GM23338 (cell line): ENCODE results near the gene DDX20. TPM values are rescaled to one million over a fixed set of nuclear protein-coding genes. Genes with fewer than 3 reads are reported as not detected.

Source experiments
- ATAC-seq: fragments of 200-7000 bp; cut with Tn5 transposase; 3 replicates; pipeline ENCODE4 v1.9.1; 2020
- DNase-seq: peaks from one replicate; pipeline ENCODE4 v3.0.0-alpha.2; 2015; ENCODE audit warnings: low spot score
- H2AFZ ChIP-seq: fragments of 200-600 bp; sonication (generic); 2 replicates; pipeline ENCODE4 v1.8.0; 2016; ENCODE audit warnings: antibody characterized with exemption, mild to moderate bottlenecking, moderate library complexity
- H3F3A ChIP-seq: fragments of 200-600 bp; sonication (generic); replicated peaks from 2 replicates; pipeline ENCODE4 v1.8.0; 2017; ENCODE audit warnings: antibody characterized with exemption, mixed run types, low read depth
- H3K27ac ChIP-seq: fragments of 200-600 bp; sonication (generic); 2 replicates; pipeline ENCODE4 v1.6.1; 2016; ENCODE audit warnings: low read depth
- H3K27me3 ChIP-seq: fragments of 200-600 bp; sonication (generic); 2 replicates; pipeline ENCODE4 v1.8.0; 2016; ENCODE audit warnings: mild to moderate bottlenecking, mixed run types, moderate library complexity; ENCODE audit not compliant: insufficient read depth
- H3K36me3 ChIP-seq: fragments of 200-600 bp; sonication (generic); 2 replicates; pipeline ENCODE4 v1.8.0; 2016; ENCODE audit warnings: mild to moderate bottlenecking; ENCODE audit not compliant: insufficient read depth
- H3K4me1 ChIP-seq: fragments of 200-600 bp; sonication (generic); 2 replicates; pipeline ENCODE4 v1.8.0; 2016; ENCODE audit warnings: mild to moderate bottlenecking, moderate library complexity; ENCODE audit not compliant: insufficient read depth
- H3K4me2 ChIP-seq: fragments of 200-600 bp; sonication (generic); 2 replicates; pipeline ENCODE4 v1.7.1; 2017; ENCODE audit warnings: mixed run types
- H3K4me3 ChIP-seq: fragments of 200-600 bp; sonication (generic); 2 replicates; pipeline ENCODE4 v1.6.1; 2016; ENCODE audit warnings: mixed run types
- H3K79me2 ChIP-seq: fragments of 200-600 bp; sonication (generic); replicated peaks from 2 replicates; pipeline ENCODE4 v1.8.0; 2017; ENCODE audit warnings: mild to moderate bottlenecking; ENCODE audit not compliant: insufficient read depth
- H3K9me2 ChIP-seq: fragments of 200-600 bp; sonication (generic); 2 replicates; pipeline ENCODE4 v1.8.0; 2017; ENCODE audit not compliant: insufficient read depth
- H4K20me1 ChIP-seq: fragments of 200-600 bp; sonication (generic); replicated peaks from 2 replicates; pipeline ENCODE4 v1.8.0; 2017; ENCODE audit warnings: mild to moderate bottlenecking; ENCODE audit not compliant: insufficient read depth
- H3K27ac Mint-ChIP-seq: 2 replicates; pipeline ENCODE4 v1.8.0; 2020; ENCODE audit warnings: inconsistent platforms, mild to moderate bottlenecking, moderate library complexity, mixed read lengths
- H3K27me3 Mint-ChIP-seq: 3 replicates; pipeline ENCODE4 v1.8.0; 2022; ENCODE audit warnings: low read depth, mild to moderate bottlenecking, moderate library complexity, mixed read lengths, inconsistent platforms; ENCODE audit not compliant: insufficient read depth, poor library complexity
- H3K36me3 Mint-ChIP-seq: 3 replicates; pipeline ENCODE4 v1.8.0; 2021; ENCODE audit warnings: low read depth, mild to moderate bottlenecking, inconsistent platforms, moderate library complexity, mixed read lengths
- H3K4me1 Mint-ChIP-seq: 3 replicates; pipeline ENCODE4 v1.8.0; 2020; ENCODE audit warnings: mild to moderate bottlenecking, inconsistent platforms, mixed read lengths
- H3K4me3 Mint-ChIP-seq: 3 replicates; pipeline ENCODE4 v1.8.0; 2021; ENCODE audit warnings: moderate library complexity, mild to moderate bottlenecking, inconsistent platforms, mixed read lengths
- H3K9me3 Mint-ChIP-seq: 3 replicates; pipeline ENCODE4 v1.8.0; 2020; ENCODE audit warnings: moderate library complexity, mild to moderate bottlenecking, inconsistent platforms, mixed read lengths
- CREB1 ChIP-seq: fragments of 250-450 bp; sonication (Bioruptor Pico); IDR thresholded peaks from 2 replicates; pipeline ENCODE4 v1.5.0; 2020; ENCODE audit warnings: low read depth, mild to moderate bottlenecking, moderate library complexity
- EZH2 ChIP-seq: fragments of 200-600 bp; sonication (generic); IDR thresholded peaks from one replicate; pipeline ENCODE4 v1.8.0; 2017; ENCODE audit warnings: antibody characterized with exemption, mild to moderate bottlenecking, low read depth; ENCODE audit not compliant: unreplicated experiment
- EZH2phosphoT487 ChIP-seq: fragments of 200-600 bp; sonication (generic); IDR thresholded peaks from one replicate; pipeline ENCODE4 v1.8.1; 2018; ENCODE audit warnings: antibody characterized with exemption; ENCODE audit not compliant: unreplicated experiment
- JUNB ChIP-seq: IDR thresholded peaks from one replicate; pipeline ENCODE4 v1.6.1; 2016; ENCODE audit warnings: antibody characterized with exemption; ENCODE audit not compliant: unreplicated experiment
- NANOG ChIP-seq: IDR thresholded peaks from 2 replicates; pipeline ENCODE4 v1.6.1; 2016; ENCODE audit warnings: antibody characterized with exemption, borderline replicate concordance
- POLR2AphosphoS5 ChIP-seq: IDR thresholded peaks from 2 replicates; pipeline ENCODE4 v1.6.1; 2016; ENCODE audit warnings: antibody characterized with exemption, low read depth
- STAT1 ChIP-seq: IDR thresholded peaks from one replicate; pipeline ENCODE4 v1.6.1; 2016; ENCODE audit warnings: antibody characterized with exemption; ENCODE audit not compliant: unreplicated experiment
- ZNF114 ChIP-seq: fragments of 250-450 bp; sonication (Bioruptor Pico); IDR thresholded peaks from 2 replicates; pipeline ENCODE4 v1.5.0; 2020; ENCODE audit warnings: mild to moderate bottlenecking, moderate library complexity
- ZNF331 ChIP-seq: fragments of 250-450 bp; sonication (Bioruptor Pico); IDR thresholded peaks from 2 replicates; pipeline ENCODE4 v1.5.0; 2020; ENCODE audit warnings: low read depth, mild to moderate bottlenecking, moderate library complexity
- polyA plus RNA-seq: library from polyadenylated mRNA; unstranded; fragments of >200 nt; fragmentation: Nextera tagmentation; extraction: Ambion mirVana; gene quantifications from 2 replicates; pipeline ENCODE4 v1.2.1, GENCODE V29; 2016
- total RNA-seq: library from RNA; depleted of rRNA; stranded (reverse); fragments of >200 nt; shearing (Covaris generic); gene quantifications from 2 replicates; pipeline ENCODE4 v1.2.3, GENCODE V29; 2014
- TF ChIP-seq, protein P1 (sequence below): fragments of 250-450 bp; sonication (Bioruptor Pico); IDR thresholded peaks from 2 replicates; pipeline ENCODE4 v1.5.0; 2020; ENCODE audit warnings: mild to moderate bottlenecking, moderate library complexity
- TF ChIP-seq, protein P2 (sequence below): IDR thresholded peaks from 2 replicates; pipeline ENCODE4 v1.6.1; 2016; ENCODE audit warnings: antibody characterized with exemption
- TF ChIP-seq, protein P3 (sequence below): IDR thresholded peaks from one replicate; pipeline ENCODE4 v1.6.1; 2018; ENCODE audit warnings: antibody characterized with exemption; ENCODE audit not compliant: unreplicated experiment
- TF ChIP-seq, protein P4 (sequence below), 2 experiments: fragments of 200-600 bp in 1 of 2; sonication (generic) in 1 of 2; conservative IDR thresholded peaks; 2 replicates each; pipeline versions ENCODE4 v1.5.1 to v1.6.1; 2016 to 2017; ENCODE audit warnings: antibody characterized with exemption in 2 of 2, low read depth in 2 of 2, mild to moderate bottlenecking in 2 of 2, moderate library complexity in 1 of 2

DDX20 gene
- total and polyA plus RNA-seq, 2 experiments from 2014 or later: 11.9 to 54.4 TPM

DNA sequence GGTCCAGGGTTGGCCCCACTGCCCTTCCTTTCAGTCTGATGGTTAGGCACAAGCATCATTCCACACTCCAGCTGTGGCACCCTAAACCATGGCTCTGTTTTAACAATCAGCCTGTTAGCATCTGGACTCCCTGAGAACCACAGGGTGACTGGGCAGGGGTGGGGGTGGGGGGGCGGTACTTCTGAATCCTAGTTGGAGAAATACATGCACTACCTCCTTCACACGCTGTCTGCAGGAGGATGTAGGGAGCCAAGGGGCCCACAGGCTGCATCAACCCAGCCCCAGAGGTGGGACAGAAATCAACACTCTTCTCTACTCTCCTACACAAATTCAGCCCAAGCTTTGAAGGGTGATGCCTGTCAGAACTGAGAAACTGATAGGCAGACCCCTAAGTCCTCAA is 23.8 kb downstream of the DDX20 start:
- H3K4me2 ChIP-seq: no peak overlapping the region
- H3K4me3 ChIP-seq: no peak overlapping the region
- H3K79me2 ChIP-seq: no peaks in the 10 kb centered on the region
- no peak overlapping the region for H2AFZ ChIP-seq
- H4K20me1 ChIP-seq: no peaks in the 10 kb centered on the region
- ATAC-seq (no peak), DNase-seq (no peak)
- Mint-ChIP-seq H3K27ac (no peak overlapping the region), H3K4me3 (no peak overlapping the region), H3K27me3 (peaks cover 1% of the 10 kb centered on the region), H3K4me1 (peaks cover 25% of the 10 kb centered on the region; the same call in 2 of the 3 replicates), H3K9me3 (no peaks in the 10 kb centered on the region; the same call in 1 of the 3 replicates), H3K36me3 (no peaks in the 10 kb centered on the region)
- no peaks in the 10 kb centered on the region for H3K36me3 ChIP-seq
- no peak overlapping the region for H3K27ac ChIP-seq
- peaks cover 3% of the 10 kb centered on the region; the same call in 1 of the 2 replicates for H3K4me1 ChIP-seq
- no peaks in the 10 kb centered on the region for H3F3A ChIP-seq
- H3K9me2 ChIP-seq: peaks cover 15% of the 10 kb centered on the region
- no peaks in the 10 kb centered on the region for H3K27me3 ChIP-seq
- TF ChIP-seq, protein P1, sequence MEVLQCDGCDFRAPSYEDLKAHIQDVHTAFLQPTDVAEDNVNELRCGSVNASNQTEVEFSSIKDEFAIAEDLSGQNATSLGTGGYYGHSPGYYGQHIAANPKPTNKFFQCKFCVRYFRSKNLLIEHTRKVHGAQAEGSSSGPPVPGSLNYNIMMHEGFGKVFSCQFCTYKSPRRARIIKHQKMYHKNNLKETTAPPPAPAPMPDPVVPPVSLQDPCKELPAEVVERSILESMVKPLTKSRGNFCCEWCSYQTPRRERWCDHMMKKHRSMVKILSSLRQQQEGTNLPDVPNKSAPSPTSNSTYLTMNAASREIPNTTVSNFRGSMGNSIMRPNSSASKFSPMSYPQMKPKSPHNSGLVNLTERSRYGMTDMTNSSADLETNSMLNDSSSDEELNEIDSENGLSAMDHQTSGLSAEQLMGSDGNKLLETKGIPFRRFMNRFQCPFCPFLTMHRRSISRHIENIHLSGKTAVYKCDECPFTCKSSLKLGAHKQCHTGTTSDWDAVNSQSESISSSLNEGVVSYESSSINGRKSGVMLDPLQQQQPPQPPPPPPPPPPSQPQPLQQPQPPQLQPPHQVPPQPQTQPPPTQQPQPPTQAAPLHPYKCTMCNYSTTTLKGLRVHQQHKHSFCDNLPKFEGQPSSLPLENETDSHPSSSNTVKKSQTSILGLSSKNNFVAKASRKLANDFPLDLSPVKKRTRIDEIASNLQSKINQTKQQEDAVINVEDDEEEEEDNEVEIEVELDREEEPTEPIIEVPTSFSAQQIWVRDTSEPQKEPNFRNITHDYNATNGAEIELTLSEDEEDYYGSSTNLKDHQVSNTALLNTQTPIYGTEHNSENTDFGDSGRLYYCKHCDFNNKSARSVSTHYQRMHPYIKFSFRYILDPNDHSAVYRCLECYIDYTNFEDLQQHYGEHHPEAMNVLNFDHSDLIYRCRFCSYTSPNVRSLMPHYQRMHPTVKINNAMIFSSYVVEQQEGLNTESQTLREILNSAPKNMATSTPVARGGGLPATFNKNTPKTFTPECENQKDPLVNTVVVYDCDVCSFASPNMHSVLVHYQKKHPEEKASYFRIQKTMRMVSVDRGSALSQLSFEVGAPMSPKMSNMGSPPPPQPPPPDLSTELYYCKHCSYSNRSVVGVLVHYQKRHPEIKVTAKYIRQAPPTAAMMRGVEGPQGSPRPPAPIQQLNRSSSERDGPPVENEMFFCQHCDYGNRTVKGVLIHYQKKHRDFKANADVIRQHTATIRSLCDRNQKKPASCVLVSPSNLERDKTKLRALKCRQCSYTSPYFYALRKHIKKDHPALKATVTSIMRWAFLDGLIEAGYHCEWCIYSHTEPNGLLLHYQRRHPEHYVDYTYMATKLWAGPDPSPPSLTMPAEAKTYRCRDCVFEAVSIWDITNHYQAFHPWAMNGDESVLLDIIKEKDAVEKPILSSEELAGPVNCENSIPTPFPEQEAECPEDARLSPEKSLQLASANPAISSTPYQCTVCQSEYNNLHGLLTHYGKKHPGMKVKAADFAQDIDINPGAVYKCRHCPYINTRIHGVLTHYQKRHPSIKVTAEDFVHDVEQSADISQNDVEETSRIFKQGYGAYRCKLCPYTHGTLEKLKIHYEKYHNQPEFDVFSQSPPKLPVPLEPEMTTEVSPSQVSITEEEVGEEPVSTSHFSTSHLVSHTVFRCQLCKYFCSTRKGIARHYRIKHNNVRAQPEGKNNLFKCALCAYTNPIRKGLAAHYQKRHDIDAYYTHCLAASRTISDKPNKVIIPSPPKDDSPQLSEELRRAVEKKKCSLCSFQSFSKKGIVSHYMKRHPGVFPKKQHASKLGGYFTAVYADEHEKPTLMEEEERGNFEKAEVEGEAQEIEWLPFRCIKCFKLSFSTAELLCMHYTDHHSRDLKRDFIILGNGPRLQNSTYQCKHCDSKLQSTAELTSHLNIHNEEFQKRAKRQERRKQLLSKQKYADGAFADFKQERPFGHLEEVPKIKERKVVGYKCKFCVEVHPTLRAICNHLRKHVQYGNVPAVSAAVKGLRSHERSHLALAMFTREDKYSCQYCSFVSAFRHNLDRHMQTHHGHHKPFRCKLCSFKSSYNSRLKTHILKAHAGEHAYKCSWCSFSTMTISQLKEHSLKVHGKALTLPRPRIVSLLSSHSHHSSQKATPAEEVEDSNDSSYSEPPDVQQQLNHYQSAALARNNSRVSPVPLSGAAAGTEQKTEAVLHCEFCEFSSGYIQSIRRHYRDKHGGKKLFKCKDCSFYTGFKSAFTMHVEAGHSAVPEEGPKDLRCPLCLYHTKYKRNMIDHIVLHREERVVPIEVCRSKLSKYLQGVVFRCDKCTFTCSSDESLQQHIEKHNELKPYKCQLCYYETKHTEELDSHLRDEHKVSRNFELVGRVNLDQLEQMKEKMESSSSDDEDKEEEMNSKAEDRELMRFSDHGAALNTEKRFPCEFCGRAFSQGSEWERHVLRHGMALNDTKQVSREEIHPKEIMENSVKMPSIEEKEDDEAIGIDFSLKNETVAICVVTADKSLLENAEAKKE: no peak
- no peak for TF ChIP-seq POLR2AphosphoS5
- TF ChIP-seq NANOG: no peak
- no peak for TF ChIP-seq JUNB
- TF ChIP-seq CREB1 (CRISPR knock-in tag): no peak
- no peak for TF ChIP-seq EZH2
- no peak for TF ChIP-seq ZNF114 (CRISPR knock-in tag)
- no peak for TF ChIP-seq EZH2phosphoT487
- TF ChIP-seq, protein P2, sequence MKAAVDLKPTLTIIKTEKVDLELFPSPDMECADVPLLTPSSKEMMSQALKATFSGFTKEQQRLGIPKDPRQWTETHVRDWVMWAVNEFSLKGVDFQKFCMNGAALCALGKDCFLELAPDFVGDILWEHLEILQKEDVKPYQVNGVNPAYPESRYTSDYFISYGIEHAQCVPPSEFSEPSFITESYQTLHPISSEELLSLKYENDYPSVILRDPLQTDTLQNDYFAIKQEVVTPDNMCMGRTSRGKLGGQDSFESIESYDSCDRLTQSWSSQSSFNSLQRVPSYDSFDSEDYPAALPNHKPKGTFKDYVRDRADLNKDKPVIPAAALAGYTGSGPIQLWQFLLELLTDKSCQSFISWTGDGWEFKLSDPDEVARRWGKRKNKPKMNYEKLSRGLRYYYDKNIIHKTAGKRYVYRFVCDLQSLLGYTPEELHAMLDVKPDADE: no peak
- TF ChIP-seq, protein P3, sequence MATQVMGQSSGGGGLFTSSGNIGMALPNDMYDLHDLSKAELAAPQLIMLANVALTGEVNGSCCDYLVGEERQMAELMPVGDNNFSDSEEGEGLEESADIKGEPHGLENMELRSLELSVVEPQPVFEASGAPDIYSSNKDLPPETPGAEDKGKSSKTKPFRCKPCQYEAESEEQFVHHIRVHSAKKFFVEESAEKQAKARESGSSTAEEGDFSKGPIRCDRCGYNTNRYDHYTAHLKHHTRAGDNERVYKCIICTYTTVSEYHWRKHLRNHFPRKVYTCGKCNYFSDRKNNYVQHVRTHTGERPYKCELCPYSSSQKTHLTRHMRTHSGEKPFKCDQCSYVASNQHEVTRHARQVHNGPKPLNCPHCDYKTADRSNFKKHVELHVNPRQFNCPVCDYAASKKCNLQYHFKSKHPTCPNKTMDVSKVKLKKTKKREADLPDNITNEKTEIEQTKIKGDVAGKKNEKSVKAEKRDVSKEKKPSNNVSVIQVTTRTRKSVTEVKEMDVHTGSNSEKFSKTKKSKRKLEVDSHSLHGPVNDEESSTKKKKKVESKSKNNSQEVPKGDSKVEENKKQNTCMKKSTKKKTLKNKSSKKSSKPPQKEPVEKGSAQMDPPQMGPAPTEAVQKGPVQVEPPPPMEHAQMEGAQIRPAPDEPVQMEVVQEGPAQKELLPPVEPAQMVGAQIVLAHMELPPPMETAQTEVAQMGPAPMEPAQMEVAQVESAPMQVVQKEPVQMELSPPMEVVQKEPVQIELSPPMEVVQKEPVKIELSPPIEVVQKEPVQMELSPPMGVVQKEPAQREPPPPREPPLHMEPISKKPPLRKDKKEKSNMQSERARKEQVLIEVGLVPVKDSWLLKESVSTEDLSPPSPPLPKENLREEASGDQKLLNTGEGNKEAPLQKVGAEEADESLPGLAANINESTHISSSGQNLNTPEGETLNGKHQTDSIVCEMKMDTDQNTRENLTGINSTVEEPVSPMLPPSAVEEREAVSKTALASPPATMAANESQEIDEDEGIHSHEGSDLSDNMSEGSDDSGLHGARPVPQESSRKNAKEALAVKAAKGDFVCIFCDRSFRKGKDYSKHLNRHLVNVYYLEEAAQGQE: no peak
- TF ChIP-seq, protein P4, sequence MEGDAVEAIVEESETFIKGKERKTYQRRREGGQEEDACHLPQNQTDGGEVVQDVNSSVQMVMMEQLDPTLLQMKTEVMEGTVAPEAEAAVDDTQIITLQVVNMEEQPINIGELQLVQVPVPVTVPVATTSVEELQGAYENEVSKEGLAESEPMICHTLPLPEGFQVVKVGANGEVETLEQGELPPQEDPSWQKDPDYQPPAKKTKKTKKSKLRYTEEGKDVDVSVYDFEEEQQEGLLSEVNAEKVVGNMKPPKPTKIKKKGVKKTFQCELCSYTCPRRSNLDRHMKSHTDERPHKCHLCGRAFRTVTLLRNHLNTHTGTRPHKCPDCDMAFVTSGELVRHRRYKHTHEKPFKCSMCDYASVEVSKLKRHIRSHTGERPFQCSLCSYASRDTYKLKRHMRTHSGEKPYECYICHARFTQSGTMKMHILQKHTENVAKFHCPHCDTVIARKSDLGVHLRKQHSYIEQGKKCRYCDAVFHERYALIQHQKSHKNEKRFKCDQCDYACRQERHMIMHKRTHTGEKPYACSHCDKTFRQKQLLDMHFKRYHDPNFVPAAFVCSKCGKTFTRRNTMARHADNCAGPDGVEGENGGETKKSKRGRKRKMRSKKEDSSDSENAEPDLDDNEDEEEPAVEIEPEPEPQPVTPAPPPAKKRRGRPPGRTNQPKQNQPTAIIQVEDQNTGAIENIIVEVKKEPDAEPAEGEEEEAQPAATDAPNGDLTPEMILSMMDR (conservative IDR thresholded peaks at IDR 0.05; ENCODE audit: low read depth in 2 of 2): no peak
- no peak for TF ChIP-seq ZNF331 (CRISPR knock-in tag)
- no peak for TF ChIP-seq STAT1
